DND-41 (cell line): Measurements from ENCODE around the gene FAM217B.

Experiments used
- CTCF ChIP-seq: IDR thresholded peaks from 2 replicates; pipeline ENCODE4 v1.5.1; 2012; ENCODE audit warnings: borderline replicate concordance, low read length, moderate library complexity, mild to moderate bottlenecking; ENCODE audit not compliant: poor library complexity, severe bottlenecking; ENCODE audit errors: extremely low read depth
- EZH2 ChIP-seq: IDR thresholded peaks from 3 replicates; pipeline ENCODE4 v1.6.1; 2012; ENCODE audit warnings: borderline replicate concordance, low read depth, mild to moderate bottlenecking, moderate library complexity, low read length, inconsistent platforms; ENCODE audit not compliant: severe bottlenecking

GRCh38 chr20:59925359-59925758 is 14.8 kb upstream of the FAM217B start:
- no peak for TF ChIP-seq CTCF
- TF ChIP-seq EZH2: no peak
